Activated T-helper 1 cell treated with anti-CD3 and anti-CD28 coated beads, Interleukin-2, amount 50 U/mL, for 16 hours (primary cell): ENCODE data around the gene SETD6.

Source experiments
- DNase-seq, 2 donors: peaks; one replicate each; pipeline ENCODE4 v3.0.0-alpha.2; 2020; ENCODE audit warnings: low read depth in 1 of 2, low spot score in 1 of 2

Gene SETD6

DNA sequence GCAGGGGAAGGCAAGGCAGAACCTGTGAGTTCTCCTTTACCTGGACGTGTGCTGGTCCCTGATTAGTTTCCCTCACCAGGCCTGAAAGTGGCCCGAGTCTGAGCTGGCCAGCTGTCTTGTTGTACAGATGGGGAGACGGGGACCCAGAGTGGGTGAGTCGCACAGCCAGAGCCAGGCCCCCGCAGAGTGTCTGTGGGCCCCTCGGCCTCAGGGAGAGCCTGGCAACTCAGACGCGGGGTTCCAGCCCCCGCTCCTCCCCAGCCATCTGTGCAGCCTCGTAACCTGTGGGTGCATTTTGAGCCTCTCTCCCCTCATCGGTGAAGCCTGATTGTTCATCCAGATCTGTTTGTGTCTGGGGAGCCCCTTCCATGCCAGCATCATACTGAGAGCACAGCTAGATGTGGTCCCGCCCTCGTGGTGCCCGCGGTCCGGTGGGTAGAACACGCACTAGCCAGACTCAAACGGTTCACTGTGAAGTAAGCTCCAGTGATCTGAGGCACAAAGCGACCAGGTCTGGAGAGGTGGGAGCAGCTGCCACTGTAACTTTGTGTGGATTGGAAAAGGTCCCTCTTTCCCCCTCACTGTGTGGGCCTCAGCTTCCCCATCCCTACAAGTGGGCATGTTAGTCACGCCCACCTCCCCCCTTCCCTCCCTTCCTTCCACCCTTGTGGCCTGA lies 21.4 kb upstream of the SETD6 start:
- no peak for DNase-seq

DNA sequence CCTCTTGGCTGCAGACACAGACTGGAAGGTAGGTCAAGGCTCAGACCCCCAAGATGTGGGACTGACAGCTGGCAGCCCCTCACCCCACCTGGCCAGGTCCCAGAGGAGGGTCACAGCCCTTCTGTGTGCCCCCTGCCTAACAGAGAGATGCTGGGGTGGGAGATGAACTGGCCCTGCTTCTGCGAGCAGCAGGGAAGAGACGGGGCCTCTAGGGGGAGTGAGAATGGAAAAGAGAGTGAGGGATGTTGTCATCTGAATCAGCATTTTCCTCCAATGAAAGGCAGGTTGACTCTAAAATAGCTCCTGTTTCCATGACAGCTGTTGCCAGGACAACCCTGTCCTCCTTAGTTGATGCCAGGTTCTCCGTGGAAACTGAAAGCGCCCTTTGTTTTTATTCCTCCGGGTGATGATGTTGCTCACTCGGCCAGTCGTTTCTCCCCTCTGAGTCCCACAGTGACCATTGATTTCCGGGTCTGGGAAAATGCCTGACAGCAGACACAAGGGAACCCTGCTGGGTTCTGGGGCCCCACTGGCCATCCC lies 20.3 kb upstream of the SETD6 start:
- DNase-seq: peak in 1 of 2 donors; percentile 27

DNA sequence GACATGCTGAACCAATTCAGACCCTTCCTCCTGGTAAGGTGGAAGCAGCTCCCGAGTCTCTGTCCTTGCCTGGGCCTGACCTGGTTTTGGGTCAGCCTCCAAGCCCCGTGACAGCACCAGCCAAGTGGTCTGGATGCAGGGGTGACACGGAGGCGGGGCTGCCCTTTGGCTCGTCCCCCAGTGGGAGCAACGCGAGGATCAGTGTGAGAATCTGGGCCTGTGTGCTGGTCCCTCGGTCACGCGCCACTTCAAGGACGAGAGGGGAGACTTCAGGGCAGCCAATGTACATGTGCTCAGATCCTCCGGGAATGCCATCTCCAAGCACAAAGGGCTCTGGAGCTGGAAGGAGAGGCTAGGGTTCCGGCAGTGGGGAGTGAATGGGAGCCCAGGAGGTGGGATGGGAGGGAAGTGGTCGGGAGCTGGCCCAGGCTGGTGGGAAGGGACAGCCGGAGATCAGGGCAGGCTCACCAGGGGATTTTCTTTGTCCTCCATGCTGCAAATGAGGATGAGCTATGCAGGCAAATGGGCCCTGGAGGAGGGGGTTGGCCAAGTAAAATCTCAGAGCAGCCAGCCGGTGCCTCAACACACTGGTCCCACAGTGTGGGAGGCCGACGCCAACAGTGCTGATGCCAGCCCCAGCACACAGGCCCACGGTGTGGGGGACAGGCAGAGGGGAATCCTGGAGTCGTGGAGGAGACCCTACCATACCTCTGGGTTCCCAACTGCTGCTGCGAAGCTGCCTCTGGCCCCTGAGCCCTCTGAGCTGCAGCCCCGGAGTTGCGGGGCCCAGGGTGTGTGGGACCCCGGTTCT lies 19.6 kb upstream of the SETD6 start:
- DNase-seq: no peak

DNA sequence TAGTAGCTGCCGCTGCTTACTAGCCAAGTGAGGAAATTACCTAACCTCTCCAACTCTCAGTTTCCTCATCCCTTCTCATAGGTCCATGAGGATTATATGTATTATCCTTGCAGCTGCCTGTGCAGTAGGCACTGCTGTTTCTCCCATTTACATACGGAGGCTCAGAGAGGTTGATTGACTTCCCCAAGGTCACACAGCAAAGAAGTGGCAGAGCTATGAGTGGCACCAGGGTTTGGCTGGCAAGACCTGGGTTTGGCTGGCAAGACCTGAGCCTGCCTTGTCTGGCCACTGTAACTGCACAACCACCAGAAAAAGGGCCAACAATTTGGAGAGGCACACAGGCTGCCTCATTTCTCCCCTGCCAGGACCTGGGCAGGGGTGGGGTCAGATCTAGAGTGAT lies 17.8 kb upstream of the SETD6 start:
- no peak for DNase-seq

DNA sequence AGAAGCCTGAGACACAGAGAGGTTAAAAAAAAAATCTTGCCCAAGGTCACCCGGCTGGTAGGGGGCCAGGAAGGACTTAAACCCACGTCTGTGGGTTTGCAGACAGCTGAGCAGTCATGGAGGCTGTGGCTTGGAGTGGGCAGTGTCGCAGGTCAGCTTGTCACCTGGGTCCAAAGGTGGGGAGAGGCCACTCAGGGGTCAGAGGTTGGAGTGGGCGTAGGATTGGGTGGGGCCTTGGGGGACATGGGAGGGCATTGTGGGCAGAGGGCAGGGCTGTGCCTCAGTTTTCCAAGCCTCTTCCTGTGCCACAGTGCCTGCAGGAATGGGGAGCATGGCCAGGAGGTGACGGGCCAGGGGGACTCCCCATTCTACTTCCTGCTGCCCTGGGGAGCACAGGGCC lies 17.4 kb upstream of the SETD6 start:
- DNase-seq: no peak

DNA sequence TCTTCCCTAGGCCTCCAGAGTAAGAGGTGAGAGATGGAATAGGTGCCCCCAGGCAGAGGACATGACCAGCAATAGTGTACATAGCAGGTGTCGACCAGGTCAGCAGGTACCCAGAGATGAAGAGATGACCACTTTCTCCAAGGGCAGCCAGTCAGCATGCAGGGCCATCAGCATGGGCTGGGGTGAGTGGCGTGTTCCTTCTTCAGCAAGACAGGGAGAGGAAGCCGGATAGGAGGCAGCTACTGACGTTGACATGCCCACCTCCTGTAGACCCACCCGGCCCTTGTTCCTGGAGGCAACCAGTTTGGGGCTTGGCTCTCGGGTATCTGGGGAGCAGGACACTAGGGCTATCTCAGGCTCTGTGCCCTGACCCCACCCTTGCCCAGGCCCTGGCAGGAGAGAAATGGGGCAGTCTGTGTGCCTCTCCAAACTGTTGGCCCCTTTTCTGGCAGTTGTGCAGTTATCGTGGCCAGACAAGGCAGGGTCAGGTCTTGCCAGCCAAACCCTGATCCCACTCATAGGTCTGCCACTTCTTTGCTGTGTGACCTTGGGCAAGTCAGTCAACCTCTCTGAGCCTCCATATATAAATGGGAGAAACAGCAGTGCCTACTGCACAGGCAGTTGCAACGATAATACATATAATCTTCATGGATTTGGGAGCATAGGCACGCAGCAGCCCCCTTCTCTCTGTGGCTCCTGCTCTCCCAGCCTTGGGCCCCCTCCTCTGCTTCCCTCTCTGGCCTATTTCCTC lies 16.8 kb upstream of the SETD6 start:
- DNase-seq: no peak

DNA sequence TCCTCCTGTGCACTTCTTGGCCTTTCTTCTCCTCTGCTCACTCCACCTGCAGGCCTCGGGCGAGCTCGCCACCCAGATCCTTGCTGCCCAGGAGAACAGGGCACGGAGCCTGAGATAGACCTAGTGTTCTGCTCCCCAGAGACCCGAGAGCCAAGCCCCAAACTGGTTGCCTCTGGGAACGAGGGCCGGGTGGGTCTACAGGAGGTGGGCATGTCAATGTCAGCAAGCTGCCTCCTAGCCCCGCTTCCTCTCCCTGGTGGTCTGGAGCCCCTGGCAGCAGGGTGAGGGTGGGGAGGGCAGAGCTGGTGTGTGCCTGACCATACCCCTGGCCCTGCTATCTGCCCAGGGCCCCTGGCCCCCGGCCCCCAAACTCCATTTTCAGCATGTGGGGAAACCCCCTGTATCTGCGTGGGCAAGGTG lies 16.2 kb upstream of the SETD6 start:
- DNase-seq: no peak

DNA sequence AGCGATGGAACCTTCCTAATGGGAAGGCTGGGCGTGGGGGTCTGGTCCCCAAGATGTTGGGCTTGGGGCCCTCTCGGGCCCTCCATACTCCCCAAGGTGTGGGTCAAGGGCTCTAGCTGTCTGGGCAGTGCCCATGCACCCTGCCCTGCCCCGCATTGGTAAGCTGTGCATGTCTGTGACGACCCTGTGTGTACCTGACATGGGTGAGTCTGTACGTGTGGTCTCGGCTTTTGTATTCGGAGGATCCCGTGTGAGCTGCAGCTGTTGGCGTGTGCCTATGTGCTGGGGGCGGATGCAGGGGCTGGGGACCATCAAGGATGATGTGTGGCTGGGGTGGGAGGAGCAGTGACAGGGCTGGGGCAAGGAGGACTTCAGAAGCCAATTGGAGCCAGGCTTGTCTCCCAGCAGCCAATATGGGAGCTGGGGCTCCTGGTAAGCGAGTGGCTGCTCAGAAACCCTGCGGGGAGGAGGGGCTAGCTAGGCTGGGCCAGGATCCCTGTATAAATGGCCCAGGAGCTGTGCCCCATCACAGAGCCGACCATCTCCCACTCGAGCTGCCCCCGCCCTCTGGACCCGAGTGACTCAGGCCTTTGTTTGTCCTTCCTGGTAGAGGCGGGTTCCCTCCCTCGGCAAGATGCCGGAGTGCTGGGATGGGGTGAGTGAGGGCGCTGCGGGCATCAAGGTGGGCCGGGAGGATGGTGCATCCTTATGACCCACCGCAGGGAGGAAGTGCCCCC lies 15.5 kb upstream of the SETD6 start, which contains the start of gene NDRG4:
Gene NDRG4, plus strand, starts transcription at position 529 of the 737 bp plus-strand sequence. Its CDS starts 106 bp downstream, at position 635.
- no peak for DNase-seq

DNA sequence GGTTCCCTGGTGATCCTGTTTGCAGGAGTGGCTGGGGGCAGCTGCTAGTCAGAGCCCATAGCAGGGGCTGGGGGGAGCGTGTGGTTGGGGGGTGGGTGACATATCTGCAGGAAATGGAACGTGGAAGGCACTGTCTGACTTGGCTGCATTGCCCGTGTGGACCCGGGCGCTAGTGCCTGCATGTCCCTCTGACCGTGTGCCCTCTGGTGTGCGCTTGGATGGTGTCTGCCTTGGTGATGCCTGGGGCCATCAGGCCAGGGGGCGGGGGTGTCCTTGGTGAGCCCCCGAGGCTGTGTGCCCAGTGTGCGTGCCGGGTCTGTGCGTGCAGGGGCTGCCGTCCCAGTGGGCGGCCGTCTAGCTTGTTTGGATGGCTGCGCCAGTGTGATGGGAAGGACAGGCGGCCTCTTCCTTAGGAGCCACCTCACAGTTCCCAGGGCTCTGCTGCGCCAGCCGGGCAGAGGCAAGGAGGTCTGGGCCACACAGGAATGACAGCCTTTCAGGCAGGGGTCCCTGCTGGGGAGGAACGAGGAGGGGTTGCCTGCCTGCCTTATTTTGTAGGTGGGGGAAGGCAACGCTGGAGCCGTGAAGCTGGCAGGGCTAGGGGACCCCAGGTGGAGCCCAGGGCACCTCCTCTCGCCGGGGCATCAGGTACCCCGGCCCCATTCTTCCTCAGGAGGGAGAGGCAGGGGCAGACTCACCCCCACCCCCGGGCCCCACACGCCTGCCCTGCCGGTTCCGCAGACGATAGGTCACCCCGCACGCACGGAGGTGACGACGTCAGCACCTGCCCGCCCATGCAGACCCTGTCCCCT lies 14.7 kb upstream of the SETD6 start:
- DNase-seq: no peak

DNA sequence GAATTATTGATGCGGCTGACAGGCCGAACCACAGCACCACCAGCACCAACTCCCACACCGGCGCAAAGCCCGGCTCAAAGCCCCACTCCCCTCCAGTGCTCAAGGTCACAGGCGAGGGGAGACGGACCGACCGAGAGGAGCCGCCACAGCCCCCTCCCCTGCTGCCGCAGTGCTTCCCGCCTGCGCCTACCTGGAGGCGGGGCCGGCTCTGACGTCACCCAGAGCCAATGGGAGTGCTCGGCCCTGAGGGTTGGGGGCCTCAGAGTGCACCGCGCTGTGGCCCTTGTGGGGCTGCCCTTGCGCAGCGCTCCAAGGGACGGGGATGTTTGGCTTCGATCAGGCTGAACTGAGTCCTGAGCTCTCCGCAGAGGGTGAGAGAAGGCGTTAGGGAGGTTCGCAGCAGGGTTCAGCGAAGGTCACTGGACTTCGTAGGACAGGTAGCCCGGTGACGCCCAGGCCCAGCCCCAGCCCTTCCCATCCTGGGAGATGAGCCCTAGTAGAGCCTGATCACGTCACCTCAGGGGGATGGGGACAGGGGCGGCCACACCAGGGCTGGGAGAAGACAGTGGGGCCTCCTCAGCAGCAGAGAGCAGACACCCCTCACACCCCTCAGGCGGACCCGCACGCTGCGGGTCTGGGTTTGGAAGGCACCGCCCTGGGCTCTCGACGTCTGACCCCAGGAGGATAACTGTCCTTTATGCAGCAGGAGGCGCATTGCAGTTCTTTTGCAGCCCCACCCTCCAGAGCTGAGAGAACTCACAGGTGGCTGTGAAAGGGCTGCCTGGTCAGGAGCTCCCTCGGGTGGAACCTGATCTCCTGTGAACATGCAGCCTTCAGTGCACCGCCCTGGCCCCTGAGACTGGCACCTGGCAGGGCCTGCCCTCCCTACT lies 13.8 kb upstream of the SETD6 start:
- no peak for DNase-seq

DNA sequence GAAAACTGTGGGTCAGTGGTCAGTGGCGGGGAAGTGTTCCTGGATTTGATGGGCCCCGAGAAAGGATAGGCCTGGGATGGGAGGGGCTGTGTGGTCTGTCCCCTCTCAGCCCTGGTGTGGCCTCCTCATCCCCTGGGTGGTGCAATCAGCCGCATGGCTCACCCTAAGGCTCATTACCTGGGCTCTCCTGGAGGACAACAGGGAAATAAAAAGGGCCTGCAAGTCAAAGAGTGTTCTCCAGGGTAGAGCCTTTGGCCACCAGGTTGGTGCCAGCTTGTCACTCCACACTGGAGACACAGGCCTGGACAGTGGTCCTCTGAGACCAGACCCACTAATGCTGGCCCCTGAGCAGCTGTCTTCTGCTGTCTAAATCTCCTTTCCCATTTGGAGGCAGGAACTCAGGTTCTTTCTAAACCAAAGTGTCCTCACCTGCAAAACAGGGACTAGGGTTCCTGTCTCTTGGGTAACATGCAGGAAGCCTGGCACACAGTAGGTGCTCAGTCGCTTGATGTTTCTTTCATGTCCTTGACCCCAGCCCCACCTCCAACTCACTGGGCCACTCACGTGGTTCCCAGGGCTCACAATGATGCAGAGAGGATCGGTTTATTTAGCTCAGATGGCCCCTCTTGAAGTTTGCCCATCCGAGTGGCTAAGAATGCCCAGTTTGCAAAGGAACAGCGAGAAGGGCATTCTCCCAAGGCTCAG lies 12.9 kb upstream of the SETD6 start:
- DNase-seq: no peak

DNA sequence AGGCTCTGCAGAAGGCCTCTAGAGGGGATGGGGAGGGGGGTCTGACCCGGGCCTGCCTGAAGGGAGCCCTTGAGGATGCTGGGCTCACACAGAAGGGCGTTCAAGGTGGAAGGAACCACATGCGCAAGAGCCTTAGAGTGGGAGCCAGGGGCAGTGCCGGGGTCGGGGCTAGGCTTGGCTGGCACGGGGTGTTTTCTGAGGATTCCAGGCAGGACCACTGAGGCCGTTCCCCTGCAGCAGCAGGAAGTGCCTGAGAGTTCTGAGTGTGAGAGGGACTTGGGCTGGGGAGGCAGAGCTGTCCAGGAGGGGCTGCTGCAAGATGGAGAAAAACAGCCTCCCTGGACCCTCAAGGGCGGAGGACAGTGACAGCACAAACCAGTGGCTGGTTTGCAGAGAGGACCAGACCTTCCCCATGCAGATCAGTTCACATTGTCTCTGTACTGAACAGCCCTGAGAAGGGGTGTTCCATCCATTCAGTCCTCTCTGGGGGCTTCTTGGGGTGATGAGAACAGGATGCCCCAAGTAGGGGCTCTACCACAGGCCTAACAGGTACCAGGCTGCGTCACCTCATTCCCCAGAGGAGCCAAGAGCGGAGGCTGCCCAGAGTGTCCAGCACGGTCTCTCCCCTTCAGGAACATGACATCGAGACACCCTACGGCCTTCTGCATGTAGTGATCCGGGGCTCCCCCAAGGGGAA lies 12.0 kb upstream of the SETD6 start:
- DNase-seq: no peak

DNA sequence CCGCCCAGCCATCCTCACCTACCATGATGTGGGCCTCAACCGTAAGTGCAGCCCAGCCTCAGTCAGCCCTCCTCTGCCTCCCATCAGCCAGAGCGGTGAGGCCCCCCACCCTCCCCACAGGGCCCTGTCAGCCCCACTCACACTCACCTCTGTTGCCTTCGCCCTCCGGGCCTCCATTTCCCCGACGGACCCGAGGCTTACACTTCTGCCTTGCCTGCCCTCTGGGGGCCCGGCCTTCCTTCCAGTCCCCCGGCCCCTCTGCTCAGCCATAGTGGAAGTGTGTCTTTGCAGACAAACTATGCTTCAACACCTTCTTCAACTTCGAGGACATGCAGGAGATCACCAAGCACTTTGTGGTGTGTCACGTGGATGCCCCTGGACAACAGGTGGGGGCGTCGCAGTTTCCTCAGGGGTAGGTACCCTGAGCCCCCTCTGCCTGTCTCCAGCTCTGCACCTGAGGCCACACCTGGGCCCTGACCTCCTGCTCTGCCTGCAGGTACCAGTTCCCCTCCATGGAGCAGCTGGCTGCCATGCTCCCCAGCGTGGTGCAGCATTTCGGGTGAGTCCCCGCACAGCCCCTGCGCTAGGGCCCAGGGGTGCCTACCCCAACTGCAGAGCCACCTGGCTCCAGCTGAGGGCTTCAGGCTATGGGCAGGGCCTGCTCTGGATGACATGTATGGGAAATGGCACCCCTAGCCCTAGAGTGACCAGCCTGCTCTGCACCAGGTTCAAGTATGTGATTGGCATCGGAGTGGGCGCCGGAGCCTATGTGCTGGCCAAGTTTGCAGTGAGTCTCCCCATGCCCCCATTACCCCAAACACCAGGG lies 11.2 kb upstream of the SETD6 start:
- no peak for DNase-seq

DNA sequence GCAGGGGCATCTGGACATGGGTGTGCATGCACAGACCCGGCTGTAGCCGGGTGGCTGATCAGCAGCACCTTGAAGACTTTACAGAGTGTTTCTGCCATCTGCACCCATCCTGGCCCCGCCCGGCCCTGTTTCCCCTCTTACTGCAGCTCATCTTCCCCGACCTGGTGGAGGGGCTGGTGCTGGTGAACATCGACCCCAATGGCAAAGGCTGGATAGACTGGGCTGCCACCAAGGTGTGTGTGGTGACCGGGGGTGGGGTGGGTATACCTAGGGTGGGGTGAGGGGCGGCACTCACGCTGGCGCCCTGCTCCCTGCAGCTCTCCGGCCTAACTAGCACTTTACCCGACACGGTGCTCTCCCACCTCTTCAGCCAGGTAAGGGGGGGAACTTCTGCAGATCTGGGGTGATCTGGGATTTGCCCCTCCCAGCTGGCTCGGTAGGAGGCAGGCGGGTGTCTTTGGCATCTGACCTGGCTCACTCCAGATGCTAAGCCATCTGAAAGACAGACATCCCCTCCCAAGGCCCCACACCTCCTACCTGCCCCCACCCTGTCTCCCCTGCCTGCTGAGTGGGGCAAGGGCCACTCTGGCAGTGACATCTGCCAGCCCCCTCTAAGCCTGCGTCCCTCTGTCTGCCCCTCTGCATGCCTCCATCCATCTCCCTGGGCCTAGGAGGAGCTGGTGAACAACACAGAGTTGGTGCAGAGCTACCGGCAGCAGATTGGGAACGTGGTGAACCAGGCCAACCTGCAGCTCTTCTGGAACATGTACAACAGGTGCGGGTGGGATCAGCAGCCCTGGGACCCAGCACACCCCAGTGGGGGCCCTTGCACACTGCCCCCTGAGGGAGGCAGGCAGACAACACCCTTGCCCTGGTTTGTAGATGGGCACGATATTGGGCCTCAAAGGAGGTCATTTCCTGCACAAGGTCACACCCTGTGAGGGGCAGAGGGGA lies 8.8 kb upstream of the SETD6 start:
- DNase-seq: no peak

DNA sequence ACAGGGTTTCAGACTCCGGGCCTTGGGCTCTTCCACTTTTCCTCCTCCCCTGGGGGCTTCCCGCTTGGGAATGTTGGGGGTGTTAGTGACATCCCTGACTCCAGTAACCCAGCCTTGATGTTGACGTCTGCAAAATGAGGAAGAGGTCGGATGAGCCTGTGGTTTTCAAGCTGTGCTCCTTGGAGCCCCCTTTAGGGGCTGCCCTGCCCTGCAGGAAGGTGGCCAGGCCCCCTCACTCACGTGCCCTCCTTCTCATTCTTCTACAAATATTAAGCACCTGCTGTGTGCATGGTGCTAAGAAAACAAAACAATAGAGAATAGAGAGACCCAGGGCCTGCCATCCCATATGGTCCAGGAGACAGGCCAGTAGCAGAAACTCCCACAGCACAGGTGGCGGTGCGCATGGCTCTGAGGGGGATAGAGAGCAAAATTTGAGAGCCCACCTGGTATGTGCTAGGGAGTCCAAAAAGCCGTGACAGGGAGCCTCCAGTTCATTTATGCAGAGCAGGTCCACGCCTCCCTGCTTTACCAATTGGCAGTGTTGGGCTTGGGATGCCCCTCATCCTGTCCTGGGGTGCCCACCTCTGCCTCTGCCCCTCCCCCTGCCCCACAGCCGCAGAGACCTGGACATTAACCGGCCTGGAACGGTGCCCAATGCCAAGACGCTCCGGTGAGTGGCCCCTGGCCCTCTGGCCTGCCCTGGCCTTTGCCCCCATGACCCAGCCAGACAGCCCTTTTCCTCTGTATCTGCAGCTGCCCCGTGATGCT lies 7.9 kb upstream of the SETD6 start:
- no peak for DNase-seq
